Measurements from ENCODE around the gene PFKP. TPM values are rescaled to one million over a fixed set of nuclear protein-coding genes. Genes with fewer than 3 reads are reported as not detected.
A peak's percentile ranks its signal among the peaks of the same experiment; 100 is the strongest.
"Not testable (repeated sequence)": the region's sequence is repeated elsewhere in the genome, so short reads cannot be mapped to it uniquely, and the experiment has no call there.

The PFKP gene
- total RNA-seq, 4 donors from 2014 or later, result 22.9 to 74.5 (median 43.8) TPM

DNA sequence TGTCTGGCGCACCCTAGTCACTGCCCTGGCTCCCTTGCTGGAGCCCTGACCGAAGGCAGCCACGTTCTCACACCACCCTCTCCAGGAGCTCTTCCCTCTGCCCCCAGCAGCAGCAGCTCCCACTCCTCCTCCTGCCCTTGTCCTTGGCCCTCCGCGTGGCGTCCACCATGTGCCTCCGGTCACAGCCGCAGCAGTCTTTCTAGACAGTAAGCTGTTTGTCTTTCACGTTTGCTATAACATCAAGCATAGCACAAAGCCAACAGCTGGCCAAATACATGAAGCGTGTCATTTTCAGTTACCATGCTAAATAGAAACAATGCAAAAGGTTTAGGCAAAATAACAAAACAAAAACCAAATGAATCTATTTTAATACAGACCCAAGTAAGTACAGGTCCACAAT is 101.9 kb downstream of the PFKP start:
- intact Hi-C loops (cut with DNase I; ENCODE audit: low total_unique reads), result loop anchor here (10.0 kb wide), 1 partner anchor 94 kb away; no protein-coding TSS in a partner anchor
- H3K36me3 ChIP-seq, result no peaks in the 10 kb centered on the region
- no peak overlapping the region for H3K27ac ChIP-seq

GRCh38 chr10:3169673-3170072 is 102.3 kb downstream of the PFKP start:
- Histone ChIP-seq H3K9me3 (no peaks in the 10 kb centered on the region), H3K4me1 (peaks cover 0 to 8% of the 10 kb centered on the region in 2 donors), H3K36me3 (no peaks in the 10 kb centered on the region), H3K4me3 (no peak overlapping the region), H3K27ac (no peak overlapping the region), H3K27me3 (no peaks in the 10 kb centered on the region)
- intact Hi-C loops (cut with DNase I; ENCODE audit: low total_unique reads), result loop anchor here (10.0 kb wide), 1 partner anchor 95 kb away; no protein-coding TSS in a partner anchor
- TF ChIP-seq, protein P1, sequence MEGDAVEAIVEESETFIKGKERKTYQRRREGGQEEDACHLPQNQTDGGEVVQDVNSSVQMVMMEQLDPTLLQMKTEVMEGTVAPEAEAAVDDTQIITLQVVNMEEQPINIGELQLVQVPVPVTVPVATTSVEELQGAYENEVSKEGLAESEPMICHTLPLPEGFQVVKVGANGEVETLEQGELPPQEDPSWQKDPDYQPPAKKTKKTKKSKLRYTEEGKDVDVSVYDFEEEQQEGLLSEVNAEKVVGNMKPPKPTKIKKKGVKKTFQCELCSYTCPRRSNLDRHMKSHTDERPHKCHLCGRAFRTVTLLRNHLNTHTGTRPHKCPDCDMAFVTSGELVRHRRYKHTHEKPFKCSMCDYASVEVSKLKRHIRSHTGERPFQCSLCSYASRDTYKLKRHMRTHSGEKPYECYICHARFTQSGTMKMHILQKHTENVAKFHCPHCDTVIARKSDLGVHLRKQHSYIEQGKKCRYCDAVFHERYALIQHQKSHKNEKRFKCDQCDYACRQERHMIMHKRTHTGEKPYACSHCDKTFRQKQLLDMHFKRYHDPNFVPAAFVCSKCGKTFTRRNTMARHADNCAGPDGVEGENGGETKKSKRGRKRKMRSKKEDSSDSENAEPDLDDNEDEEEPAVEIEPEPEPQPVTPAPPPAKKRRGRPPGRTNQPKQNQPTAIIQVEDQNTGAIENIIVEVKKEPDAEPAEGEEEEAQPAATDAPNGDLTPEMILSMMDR (IDR thresholded peaks at IDR 0.05), result no peak
- TF ChIP-seq POLR2A (IDR thresholded peaks at IDR 0.05), result no peak
- no peak for DNase-seq

More for the DNA sequence above, 101.9 kb downstream of the PFKP start:
- Histone ChIP-seq H3K4me3 (no peak overlapping the region), H3K4me1 (peaks cover 0 to 8% of the 10 kb centered on the region in 2 donors), H3K9me3 (no peaks in the 10 kb centered on the region), H3K27me3 (no peaks in the 10 kb centered on the region)
- DNase-seq, result no peak
- TF ChIP-seq, protein P1 (IDR thresholded peaks at IDR 0.05), result no peak
- no peak for TF ChIP-seq POLR2A (IDR thresholded peaks at IDR 0.05)

- H3K36me3 ChIP-seq; intact Hi-C loops (cut with DNase I; ENCODE audit: low total_unique reads); H3K9me3 ChIP-seq; H3K27me3 ChIP-seq; H3K4me1 ChIP-seq; DNase-seq: not testable (repeated sequence)
- H3K4me3 ChIP-seq, result peak overlapping the region; percentile 71 to 78
- H3K27ac ChIP-seq, result peak overlapping the region; percentile 74 to 90
Observed at GRCh38 chr10:3171488-3171887, 104.1 kb downstream of the PFKP start.

GRCh38 chr10:3172081-3172445 is 104.7 kb downstream of the PFKP start:
- no peak for TF ChIP-seq POLR2A (IDR thresholded peaks at IDR 0.05)
- TF ChIP-seq, protein P1 (IDR thresholded peaks at IDR 0.05), result no peak
- H3K27ac ChIP-seq, result peak overlapping the region; percentile 74 to 90
- peaks cover 0 to 8% of the 10 kb centered on the region in 2 donors for H3K4me1 ChIP-seq
- no peaks in the 10 kb centered on the region for H3K9me3 ChIP-seq
- no peak for DNase-seq
- no peaks in the 10 kb centered on the region for H3K36me3 ChIP-seq
- intact Hi-C loops (cut with DNase I; ENCODE audit: low total_unique reads), result no loop called here
- H3K4me3 ChIP-seq, result peak overlapping the region; percentile 71 to 78
- no peaks in the 10 kb centered on the region for H3K27me3 ChIP-seq

DNA sequence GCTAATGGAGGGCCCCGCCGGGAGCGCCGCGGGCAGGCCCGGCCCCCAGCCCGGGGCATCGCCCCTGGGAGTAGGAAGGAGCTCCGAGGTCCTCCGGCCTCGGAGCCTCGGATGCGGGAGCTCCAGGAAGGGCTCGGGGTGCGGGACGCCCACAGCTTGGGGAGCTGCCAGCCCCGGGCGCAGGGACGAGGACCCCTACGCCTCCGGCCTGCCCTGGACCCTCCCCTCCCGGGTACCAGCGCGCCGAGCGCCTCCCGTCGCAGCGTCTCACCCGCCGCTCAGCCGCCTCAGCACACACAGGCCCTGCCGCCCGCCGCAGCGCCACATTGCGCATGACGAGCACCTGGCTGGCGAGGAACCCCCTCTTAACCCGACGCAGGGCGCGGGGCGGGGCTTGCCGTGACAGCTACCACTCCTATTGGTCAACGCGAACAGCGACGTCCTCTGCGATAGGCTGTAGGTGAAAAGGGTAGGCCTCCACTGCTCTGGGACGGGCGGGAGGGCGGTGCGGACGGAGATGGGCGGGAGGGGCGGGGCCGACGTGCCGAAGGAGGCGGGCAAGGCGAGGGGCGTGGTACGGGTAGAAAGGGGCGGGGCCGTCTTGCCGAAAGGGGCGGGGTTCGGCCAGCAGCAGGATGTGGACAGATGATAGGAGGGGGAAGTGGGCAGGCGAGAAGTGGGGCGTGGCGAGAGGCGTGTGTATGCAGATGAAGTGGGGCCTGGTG is 105.3 kb downstream of the PFKP start, which contains the start of gene PITRM1:
PITRM1 (minus strand) TSS at position 337 of the 725 bp plus-strand sequence; CDS start at position 327, 10 bp downstream.
- peak within 1 kb of the TSS; percentile 71 to 78 for H3K4me3 ChIP-seq
- intact Hi-C loops (cut with DNase I; ENCODE audit: low total_unique reads), result no loop called here

More for the DNA sequence above, 105.3 kb downstream of the PFKP start, which contains the start of gene PITRM1:
- H3K9me3 ChIP-seq, result no peaks in the 10 kb centered on the region
- H3K36me3 ChIP-seq, result no peaks in the 10 kb centered on the region
- H3K4me1 ChIP-seq, result peaks cover 0 to 8% of the 10 kb centered on the region in 2 donors
- TF ChIP-seq, protein P1 (IDR thresholded peaks at IDR 0.05), result peak in 1 of 4 experiments; percentile 19
- peak; percentile 97 to 99 for TF ChIP-seq POLR2A (IDR thresholded peaks at IDR 0.05)
- H3K27me3 ChIP-seq, result no peaks in the 10 kb centered on the region
- H3K27ac ChIP-seq, result peak within 1 kb of the TSS; percentile 74 to 90
- peak; percentile 98 to 99 for DNase-seq
